ENCODE data around the gene ARMC6.

- no peak for TF ChIP-seq CTCF (IDR thresholded peaks at IDR 0.05; ENCODE audit: insufficient read depth, low read length, poor library complexity, severe bottlenecking)
- TF ChIP-seq EZH2phosphoT487 (conservative IDR thresholded peaks at IDR 0.05; ENCODE audit: low read length): no peak
Observed at GRCh38 chr19:19028526-19028925, 4.9 kb upstream of the ARMC6 start.

All from SU-DHL-6 (cell line).